CD14-positive monocyte (primary cell): Measurements from ENCODE around the gene PUM1. TPM values are rescaled to one million over a fixed set of nuclear protein-coding genes. Genes with fewer than 3 reads are reported as not detected.

Experiments used
- DNase-seq, 3 donors: peaks; one replicate each; pipeline ENCODE4 v3.0.0-alpha.2; 2011 to 2022
- H2AFZ ChIP-seq: 2 replicates; pipeline ENCODE4 v1.6.0; 2012; ENCODE audit warnings: mild to moderate bottlenecking, low read depth, low read length, inconsistent platforms; ENCODE audit not compliant: insufficient read depth, poor library complexity, severe bottlenecking
- H3K27ac ChIP-seq, 2 donors: 1 replicate in 1 of 2; 2 replicates in 1 of 2; pipeline ENCODE4 v1.5.1; 2012 to 2013; ENCODE audit warnings: low read length in 2 of 2, control low read depth in 1 of 2, inconsistent platforms in 1 of 2, low read depth in 1 of 2, mild to moderate bottlenecking in 1 of 2
- H3K27me3 ChIP-seq, 2 donors: one replicate each; pipeline versions ENCODE4 v1.6.0 to v1.6.1; 2011 to 2013; ENCODE audit warnings: low read length in 2 of 2; ENCODE audit not compliant: control insufficient read depth in 2 of 2, insufficient read depth in 2 of 2
- H3K36me3 ChIP-seq, 2 donors: replicated peaks in 1 of 2; 1 replicate in 1 of 2; 2 replicates in 1 of 2; pipeline versions ENCODE4 v1.5.1 to v1.6.1; 2012 to 2013; ENCODE audit warnings: low read length in 2 of 2, control low read depth in 1 of 2, inconsistent platforms in 1 of 2, mild to moderate bottlenecking in 1 of 2; ENCODE audit not compliant: insufficient read depth in 2 of 2, control insufficient read depth in 1 of 2
- H3K4me1 ChIP-seq, 2 donors: 1 replicate in 1 of 2; 2 replicates in 1 of 2; pipeline versions ENCODE4 v1.5.1 to v1.6.1; 2012 to 2013; ENCODE audit warnings: low read length in 2 of 2, control low read depth in 1 of 2, inconsistent platforms in 1 of 2, mild to moderate bottlenecking in 1 of 2, moderate library complexity in 1 of 2; ENCODE audit not compliant: insufficient read depth in 2 of 2, control insufficient read depth in 1 of 2
- H3K4me2 ChIP-seq: replicated peaks from 2 replicates; pipeline ENCODE3; 2012; ENCODE audit warnings: low read length, moderate library complexity, mild to moderate bottlenecking; ENCODE audit not compliant: poor library complexity, severe bottlenecking; ENCODE audit errors: extremely low read depth
- H3K4me3 ChIP-seq, 3 experiments: fragments of 200-600 bp in 1 of 3; sonication (generic) in 1 of 3; replicated peaks in 1 of 3; 1 replicate in 2 of 3; 2 replicates in 1 of 3; pipeline ENCODE4 v1.5.1; 2011 to 2013; ENCODE audit warnings: low read length in 3 of 3, mild to moderate bottlenecking in 3 of 3, control low read depth in 2 of 3, low read depth in 2 of 3, inconsistent platforms in 1 of 3, moderate library complexity in 1 of 3
- H3K79me2 ChIP-seq: 2 replicates; pipeline ENCODE4 v1.6.0; 2012; ENCODE audit warnings: mild to moderate bottlenecking, control low read depth, inconsistent platforms, low read length, moderate library complexity; ENCODE audit not compliant: insufficient read depth
- H3K9ac ChIP-seq: 2 replicates; pipeline ENCODE4 v1.6.0; 2017; ENCODE audit warnings: low read length, mild to moderate bottlenecking; ENCODE audit not compliant: insufficient read depth, poor library complexity, severe bottlenecking
- H3K9me3 ChIP-seq, 2 donors: replicated peaks in 1 of 2; 1 replicate in 1 of 2; 2 replicates in 1 of 2; pipeline versions ENCODE4 v1.5.1 to v1.6.1; 2012 to 2013; ENCODE audit warnings: low read length in 2 of 2, control low read depth in 1 of 2; ENCODE audit not compliant: control insufficient read depth in 1 of 2, insufficient read depth in 1 of 2
- H4K20me1 ChIP-seq: 2 replicates; pipeline ENCODE4 v1.6.0; 2012; ENCODE audit warnings: mild to moderate bottlenecking, low read length, control low read depth, moderate library complexity; ENCODE audit not compliant: insufficient read depth
- H3K27ac Mint-ChIP-seq, 7 donors: one replicate each; pipeline ENCODE4 v1.8.0; 2020; ENCODE audit warnings: mild to moderate bottlenecking in 7 of 7, mixed read lengths in 7 of 7, moderate library complexity in 6 of 7, inconsistent platforms in 2 of 7
- H3K27me3 Mint-ChIP-seq, 3 donors: one replicate each; pipeline ENCODE4 v1.8.0; 2021 to 2022; ENCODE audit warnings: low read depth in 3 of 3, mild to moderate bottlenecking in 3 of 3, mixed read lengths in 3 of 3, moderate library complexity in 3 of 3, inconsistent platforms in 1 of 3
- H3K36me3 Mint-ChIP-seq, 2 donors: one replicate each; pipeline ENCODE4 v1.8.0; 2020; ENCODE audit warnings: mixed read lengths in 2 of 2, inconsistent platforms in 1 of 2, mild to moderate bottlenecking in 1 of 2
- H3K4me1 Mint-ChIP-seq: one replicate; pipeline ENCODE4 v1.8.0; 2020; ENCODE audit warnings: mild to moderate bottlenecking, mixed read lengths
- H3K4me3 Mint-ChIP-seq, 2 donors: one replicate each; pipeline ENCODE4 v1.8.0; 2020; ENCODE audit warnings: mild to moderate bottlenecking in 2 of 2, mixed read lengths in 2 of 2, moderate library complexity in 1 of 2
- H3K9me3 Mint-ChIP-seq, 7 donors: one replicate each; pipeline ENCODE4 v1.8.0; 2020 to 2022; ENCODE audit warnings: mixed read lengths in 7 of 7, mild to moderate bottlenecking in 6 of 7, moderate library complexity in 6 of 7, inconsistent platforms in 2 of 7
- WGBS: methylation state at CpG from one replicate; pipeline ENCODE4 v1.1.5; 2013; ENCODE audit warnings: missing lambda C conversion rate; ENCODE audit not compliant: insufficient coverage; 5-methylcytosine and 5-hydroxymethylcytosine counted together
- intact Hi-C, 2 donors: fragments of 100-400 bp; cut with micrococcal nuclease; formaldehyde crosslinking; loops; one replicate each; pipeline versions ENCODE4 v1.15.0 to v1.15.1; 2023
- polyA plus RNA-seq, 3 donors: library from polyadenylated mRNA; depleted of rRNA in 1 of 3; unstranded in 2 of 3; stranded (reverse) in 1 of 3; fragments of 300-500 nt in 2 of 3; fragments of >200 nt in 1 of 3; fragmentation: Illumina TruSeq in 2 of 3; gene quantifications; 1 replicate in 2 of 3; 2 replicates in 1 of 3; pipeline ENCODE4 v1.2.3, GENCODE V29; 2012 to 2021
- TF ChIP-seq, protein P1 (sequence below): fragments of 200-600 bp; IDR thresholded peaks from one replicate; pipeline ENCODE4 v1.8.0; 2022; ENCODE audit warnings: antibody characterized with exemption, mild to moderate bottlenecking

PUM1 gene
- polyA plus RNA-seq, 3 donors = 55.0 to 86.1 (median 62.4) TPM

DNA sequence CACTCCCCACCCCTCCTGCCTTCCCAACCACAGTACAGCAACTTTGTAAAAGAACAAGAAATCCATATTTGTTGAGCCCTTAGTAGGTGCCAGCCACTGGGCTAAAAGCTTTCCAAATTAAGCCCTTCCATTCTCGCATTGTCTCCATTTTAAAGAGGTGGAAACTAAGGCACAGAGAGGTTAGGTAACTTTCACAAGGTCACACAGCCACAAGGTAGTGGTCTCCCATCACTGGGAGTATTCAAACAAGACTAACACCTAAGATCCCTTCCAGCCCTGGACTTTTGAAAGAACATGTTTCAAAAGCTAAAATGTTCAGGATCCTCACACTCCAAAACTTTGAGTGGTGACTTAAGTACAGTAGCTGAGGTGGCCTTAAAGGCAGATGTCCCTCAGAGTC is 160.1 kb downstream of the PUM1 start:
- H3K27ac ChIP-seq = no peak overlapping the region

DNA sequence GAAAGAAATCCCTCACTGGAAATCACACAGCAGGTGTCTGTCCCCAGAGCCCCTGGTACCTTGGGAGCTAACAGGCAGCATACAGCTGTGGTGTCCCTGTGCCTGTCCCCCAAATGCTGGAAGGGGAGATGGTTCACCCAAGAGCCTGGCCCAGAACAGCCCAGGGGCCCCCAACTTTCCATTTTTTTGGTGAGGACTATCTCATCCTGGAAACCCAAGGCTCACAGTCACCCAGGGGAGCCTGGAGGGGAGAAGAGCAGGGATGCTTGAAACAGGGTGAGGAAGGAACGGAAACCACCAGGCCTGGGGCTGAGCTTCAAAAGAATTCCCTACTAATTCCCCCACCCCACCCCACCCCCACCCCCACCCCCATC is 160.6 kb downstream of the PUM1 start:
- peaks cover 0 to 3% of the 10 kb centered on the region in 2 donors for H3K9me3 ChIP-seq
- Mint-ChIP-seq H3K36me3 (peaks cover 7 to 10% of the 10 kb centered on the region in 2 donors), H3K4me3 (peak overlapping the region in 1 of 2 donors; percentile 50), H3K27me3 (peaks cover 52 to 78% (median 68%) of the 10 kb centered on the region in 3 donors), H3K4me1 (peaks cover 26% of the 10 kb centered on the region), H3K9me3 (peaks cover 0 to 14% (median 7%) of the 10 kb centered on the region in 7 donors), H3K27ac (no peak overlapping the region)
- H2AFZ ChIP-seq = no peak overlapping the region
- no peak for DNase-seq
- no peak overlapping the region for H3K27ac ChIP-seq
- H3K27me3 ChIP-seq = peaks cover 14 to 69% of the 10 kb centered on the region in 2 donors
- intact Hi-C loops = no loop called here
- H3K4me1 ChIP-seq = peaks cover 19 to 20% of the 10 kb centered on the region in 2 donors
- H3K9ac ChIP-seq = no peak overlapping the region
- H3K36me3 ChIP-seq = no peaks in the 10 kb centered on the region
- peaks cover 7% of the 10 kb centered on the region for H4K20me1 ChIP-seq
- TF ChIP-seq, protein P1, sequence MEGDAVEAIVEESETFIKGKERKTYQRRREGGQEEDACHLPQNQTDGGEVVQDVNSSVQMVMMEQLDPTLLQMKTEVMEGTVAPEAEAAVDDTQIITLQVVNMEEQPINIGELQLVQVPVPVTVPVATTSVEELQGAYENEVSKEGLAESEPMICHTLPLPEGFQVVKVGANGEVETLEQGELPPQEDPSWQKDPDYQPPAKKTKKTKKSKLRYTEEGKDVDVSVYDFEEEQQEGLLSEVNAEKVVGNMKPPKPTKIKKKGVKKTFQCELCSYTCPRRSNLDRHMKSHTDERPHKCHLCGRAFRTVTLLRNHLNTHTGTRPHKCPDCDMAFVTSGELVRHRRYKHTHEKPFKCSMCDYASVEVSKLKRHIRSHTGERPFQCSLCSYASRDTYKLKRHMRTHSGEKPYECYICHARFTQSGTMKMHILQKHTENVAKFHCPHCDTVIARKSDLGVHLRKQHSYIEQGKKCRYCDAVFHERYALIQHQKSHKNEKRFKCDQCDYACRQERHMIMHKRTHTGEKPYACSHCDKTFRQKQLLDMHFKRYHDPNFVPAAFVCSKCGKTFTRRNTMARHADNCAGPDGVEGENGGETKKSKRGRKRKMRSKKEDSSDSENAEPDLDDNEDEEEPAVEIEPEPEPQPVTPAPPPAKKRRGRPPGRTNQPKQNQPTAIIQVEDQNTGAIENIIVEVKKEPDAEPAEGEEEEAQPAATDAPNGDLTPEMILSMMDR = no peak
- no peak overlapping the region for H3K4me3 ChIP-seq
- no peaks in the 10 kb centered on the region for H3K79me2 ChIP-seq
- WGBS = no CpG with 5 or more reads among the region's 1 CpG
- no peak overlapping the region for H3K4me2 ChIP-seq

More for the DNA sequence above, 160.1 kb downstream of the PUM1 start:
- Histone ChIP-seq H4K20me1 (peaks cover 7% of the 10 kb centered on the region), H3K4me1 (peaks cover 23 to 24% of the 10 kb centered on the region in 2 donors), H3K4me2 (no peak overlapping the region), H3K9me3 (peaks cover 0 to 3% of the 10 kb centered on the region in 2 donors), H2AFZ (no peak overlapping the region), H3K4me3 (no peak overlapping the region), H3K27me3 (peaks cover 14 to 69% of the 10 kb centered on the region in 2 donors), H3K9ac (no peak overlapping the region), H3K79me2 (no peaks in the 10 kb centered on the region), H3K36me3 (no peaks in the 10 kb centered on the region)
- H3K36me3 Mint-ChIP-seq = peaks cover 7 to 10% of the 10 kb centered on the region in 2 donors
- peak overlapping the region in 1 of 7 donors; percentile 8 for H3K27ac Mint-ChIP-seq
- intact Hi-C loops = no loop called here
- H3K4me1 Mint-ChIP-seq = peaks cover 31% of the 10 kb centered on the region
- WGBS = no CpG with 5 or more reads among the region's 1 CpG
- TF ChIP-seq, protein P1 = no peak
- H3K9me3 Mint-ChIP-seq = peaks cover 0 to 14% (median 7%) of the 10 kb centered on the region in 7 donors
- H3K4me3 Mint-ChIP-seq = no peak overlapping the region
- H3K27me3 Mint-ChIP-seq = peaks cover 52 to 81% (median 68%) of the 10 kb centered on the region in 3 donors
- DNase-seq = no peak
